GM13977 (cell line): ENCODE data around the gene SLC18A2.

ENCODE experiments used
- DNase-seq: peaks from one replicate; pipeline ENCODE4 v3.0.0; 2012; ENCODE audit warnings: low spot score
- CTCF ChIP-seq: IDR thresholded peaks from 2 replicates; pipeline ENCODE4 v1.5.1; 2012; ENCODE audit warnings: mild to moderate bottlenecking, control low read depth; ENCODE audit not compliant: insufficient read depth; ENCODE audit errors: extremely low read depth, missing control alignments
- in situ Hi-C: fragments of 300-500 bp; cut with MboI; formaldehyde crosslinking; loops from one replicate; pipeline ENCODE4 v1.12.0; 2022; ENCODE audit warnings: low sequenced_read_pairs, low pct_unique_long_range_greater_than_20kb, mixed read lengths, inconsistent platforms; ENCODE audit not compliant: unreplicated experiment

Gene SLC18A2

GRCh38 chr10:117268258-117268657 lies 27.3 kb downstream of the SLC18A2 start:
- in situ Hi-C loops = no loop called here
- TF ChIP-seq CTCF = no peak
- DNase-seq = no peak

- DNase-seq = no peak
- TF ChIP-seq CTCF = no peak
- in situ Hi-C loops = no loop called here
Observed at GRCh38 chr10:117268907-117269306, 28.0 kb downstream of the SLC18A2 start.

GRCh38 chr10:117271427-117271826 lies 30.5 kb downstream of the SLC18A2 start:
- no peak for TF ChIP-seq CTCF
- in situ Hi-C loops = no loop called here
- DNase-seq = no peak

GRCh38 chr10:117272195-117273076 lies 31.5 kb downstream of the SLC18A2 start:
- TF ChIP-seq CTCF = no peak
- in situ Hi-C loops = no loop called here
- DNase-seq = no peak

GRCh38 chr10:117273980-117274379 lies 33.1 kb downstream of the SLC18A2 start:
- no peak for DNase-seq
- TF ChIP-seq CTCF = no peak
- in situ Hi-C loops = no loop called here

- DNase-seq = no peak
- in situ Hi-C loops = no loop called here
- no peak for TF ChIP-seq CTCF
Observed at GRCh38 chr10:117274509-117274908, 33.6 kb downstream of the SLC18A2 start.

GRCh38 chr10:117275121-117275520 lies 34.2 kb downstream of the SLC18A2 start:
- in situ Hi-C loops = no loop called here
- no peak for DNase-seq
- no peak for TF ChIP-seq CTCF
